H9 (cell line): ENCODE results near the gene MAGI3. TPM values are rescaled to one million over a fixed set of nuclear protein-coding genes. Genes with fewer than 3 reads are reported as not detected.

Source experiments
- DNase-seq: peaks from one replicate; pipeline ENCODE4 v3.0.0-alpha.2; 2017
- H2AFZ ChIP-seq: one replicate; pipeline ENCODE4 v1.6.1; 2013; ENCODE audit warnings: mild to moderate bottlenecking, low read length, control low read depth, moderate library complexity
- H2AK5ac ChIP-seq: 2 replicates; pipeline ENCODE4 v1.6.1; 2013; ENCODE audit warnings: low read length, control low read depth, mixed read lengths; ENCODE audit not compliant: insufficient read length
- H2BK120ac ChIP-seq: one replicate; pipeline ENCODE4 v1.6.1; 2013; ENCODE audit warnings: low read depth, mild to moderate bottlenecking, low read length, control low read depth, inconsistent platforms; ENCODE audit not compliant: poor library complexity, severe bottlenecking
- H2BK12ac ChIP-seq: 2 replicates; pipeline ENCODE4 v1.6.1; 2013; ENCODE audit warnings: low read length, control low read depth, mixed read lengths, low read depth; ENCODE audit not compliant: insufficient read length
- H2BK15ac ChIP-seq: 2 replicates; pipeline ENCODE4 v1.6.1; 2013; ENCODE audit warnings: low read depth, low read length, control low read depth
- H2BK20ac ChIP-seq: one replicate; pipeline ENCODE4 v1.6.1; 2013; ENCODE audit warnings: low read depth, mild to moderate bottlenecking, low read length, control low read depth, inconsistent platforms; ENCODE audit not compliant: poor library complexity, severe bottlenecking
- H2BK5ac ChIP-seq: 2 replicates; pipeline ENCODE4 v1.6.1; 2013; ENCODE audit warnings: low read length, control low read depth, mixed read lengths; ENCODE audit not compliant: insufficient read length
- H3K14ac ChIP-seq: 2 replicates; pipeline ENCODE4 v1.6.1; 2013; ENCODE audit warnings: low read length, control low read depth; ENCODE audit not compliant: insufficient read depth
- H3K18ac ChIP-seq: 2 replicates; pipeline ENCODE4 v1.6.1; 2013; ENCODE audit warnings: low read depth, mild to moderate bottlenecking, mixed read lengths, low read length, control low read depth; ENCODE audit not compliant: insufficient read length
- H3K23ac ChIP-seq: 2 replicates; pipeline ENCODE4 v1.6.1; 2013; ENCODE audit warnings: low read length, control low read depth, mixed read lengths, low read depth; ENCODE audit not compliant: insufficient read length
- H3K23me2 ChIP-seq: 2 replicates; pipeline ENCODE4 v1.6.1; 2013; ENCODE audit warnings: low read depth, mild to moderate bottlenecking, mixed read lengths, low read length, control low read depth; ENCODE audit not compliant: insufficient read length, poor library complexity, severe bottlenecking
- H3K27ac ChIP-seq: 2 replicates; pipeline ENCODE4 v1.5.1; 2013; ENCODE audit warnings: low read length, control low read depth, mixed read lengths, low read depth; ENCODE audit not compliant: insufficient read length
- H3K27me3 ChIP-seq: 2 replicates; pipeline ENCODE4 v1.6.1; 2013; ENCODE audit warnings: low read length, control low read depth, inconsistent platforms; ENCODE audit not compliant: insufficient read depth
- H3K4ac ChIP-seq: 2 replicates; pipeline ENCODE4 v1.6.1; 2013; ENCODE audit warnings: low read depth, mild to moderate bottlenecking, control low read depth, inconsistent platforms, low read length, moderate library complexity
- H3K4me1 ChIP-seq: 2 replicates; pipeline ENCODE4 v1.6.1; 2013; ENCODE audit warnings: low read length, control low read depth, inconsistent platforms; ENCODE audit not compliant: insufficient read depth
- H3K4me2 ChIP-seq: 2 replicates; pipeline ENCODE4 v1.6.1; 2013; ENCODE audit warnings: low read length, control low read depth, mixed read lengths; ENCODE audit not compliant: insufficient read length, insufficient read depth
- H3K56ac ChIP-seq: 2 replicates; pipeline ENCODE4 v1.6.1; 2013; ENCODE audit warnings: low read depth, mild to moderate bottlenecking, mixed read lengths, low read length, control low read depth; ENCODE audit not compliant: insufficient read length
- H3K79me1 ChIP-seq: 2 replicates; pipeline ENCODE4 v1.6.1; 2013; ENCODE audit warnings: low read depth, mild to moderate bottlenecking, moderate library complexity, low read length, control low read depth, inconsistent platforms; ENCODE audit not compliant: insufficient read depth, poor library complexity, severe bottlenecking
- H3K79me2 ChIP-seq: 2 replicates; pipeline ENCODE4 v1.6.1; 2013; ENCODE audit warnings: low read length, control low read depth, inconsistent platforms; ENCODE audit not compliant: insufficient read depth
- H3K9ac ChIP-seq: 2 replicates; pipeline ENCODE4 v1.6.1; 2013; ENCODE audit warnings: low read length, control low read depth, mixed read lengths; ENCODE audit not compliant: insufficient read length; ENCODE audit errors: extremely low read depth
- H3K9me3 ChIP-seq: one replicate; pipeline ENCODE4 v1.6.1; 2013; ENCODE audit warnings: low read depth, low read length, inconsistent platforms; ENCODE audit not compliant: control insufficient read depth
- H3T11ph ChIP-seq: one replicate; pipeline ENCODE4 v1.6.1; 2013; ENCODE audit warnings: mild to moderate bottlenecking, low read length, control low read depth, inconsistent platforms
- H4K20me1 ChIP-seq: one replicate; pipeline ENCODE4 v1.6.1; 2013; ENCODE audit not compliant: control insufficient read depth, insufficient read length, insufficient read depth
- H4K5ac ChIP-seq: 2 replicates; pipeline ENCODE4 v1.6.1; 2013; ENCODE audit warnings: low read depth, mild to moderate bottlenecking, mixed read lengths, low read length, control low read depth; ENCODE audit not compliant: insufficient read length
- H4K8ac ChIP-seq: replicated peaks from 2 replicates; pipeline ENCODE4 v1.6.1; 2013; ENCODE audit warnings: low read length, control low read depth, mixed read lengths, low read depth; ENCODE audit not compliant: insufficient read length
- H4K91ac ChIP-seq: 2 replicates; pipeline ENCODE4 v1.6.1; 2013; ENCODE audit warnings: low read depth, mild to moderate bottlenecking, moderate library complexity, mixed read lengths, low read length, control low read depth; ENCODE audit not compliant: insufficient read length
- H3K27ac Mint-ChIP-seq, 3 experiments: 2 replicates in 2 of 3; 3 replicates in 1 of 3; pipeline ENCODE4 v1.8.0; 2020 to 2021; ENCODE audit warnings: mixed read lengths in 3 of 3, mild to moderate bottlenecking in 1 of 3, moderate library complexity in 1 of 3
- H3K27me3 Mint-ChIP-seq: 2 replicates; pipeline ENCODE4 v1.8.0; 2021; ENCODE audit warnings: low read depth, mild to moderate bottlenecking, moderate library complexity, mixed read lengths
- H3K36me3 Mint-ChIP-seq, 3 experiments: 2 replicates in 2 of 3; 3 replicates in 1 of 3; pipeline ENCODE4 v1.8.0; 2020 to 2021; ENCODE audit warnings: low read depth in 3 of 3, mixed read lengths in 3 of 3; ENCODE audit not compliant: insufficient read depth in 1 of 3
- H3K4me1 Mint-ChIP-seq, 2 experiments: 2 replicates each; pipeline ENCODE4 v1.8.0; 2020; ENCODE audit warnings: mixed read lengths in 2 of 2
- H3K4me3 Mint-ChIP-seq, 2 experiments: 2 replicates in 1 of 2; 3 replicates in 1 of 2; pipeline ENCODE4 v1.8.0; 2020 to 2021; ENCODE audit warnings: mild to moderate bottlenecking in 2 of 2, mixed read lengths in 2 of 2, moderate library complexity in 1 of 2
- H3K9me3 Mint-ChIP-seq, 2 experiments: 2 replicates in 1 of 2; 3 replicates in 1 of 2; pipeline ENCODE4 v1.8.0; 2020; ENCODE audit warnings: mild to moderate bottlenecking in 2 of 2, mixed read lengths in 2 of 2, moderate library complexity in 1 of 2
- WGBS: extraction: QIAGEN DNeasy Blood & Tissue Kit; methylation state at CpG from one replicate; pipeline ENCODE4 v1.1.7; 2013; ENCODE audit warnings: missing lambda C conversion rate, low lambda C conversion rate, mixed read lengths; ENCODE audit not compliant: insufficient read length; ENCODE audit errors: extremely low coverage; 5-methylcytosine and 5-hydroxymethylcytosine counted together
- total RNA-seq: library from RNA; stranded (reverse); gene quantifications from 2 replicates; pipeline ENCODE4 v1.2.1, GENCODE V29; 2021
- TF ChIP-seq, protein P1 (sequence below): fragments of 200-600 bp; sonication (generic); conservative IDR thresholded peaks from 3 replicates; pipeline ENCODE4 v1.8.0; 2021; ENCODE audit warnings: antibody characterized with exemption, mild to moderate bottlenecking

MAGI3 gene
- total RNA-seq, 1 experiment from 2014 or later: 8.2 TPM

- no peaks in the 10 kb centered on the region for H3K79me1 ChIP-seq
- H3K4me2 ChIP-seq: no peak overlapping the region
- H3K9me3 ChIP-seq: no peaks in the 10 kb centered on the region
- Mint-ChIP-seq H3K4me3 (no peak overlapping the region), H3K4me1 (peaks cover 5 to 8% of the 10 kb centered on the region in 2 experiments; a peak in 3 of 4 replicates), H3K36me3 (peaks cover 0 to 5% (median 0%) of the 10 kb centered on the region in 3 experiments; a peak in 3 of 7 replicates), H3K9me3 (peaks cover 5 to 6% of the 10 kb centered on the region in 2 experiments; a peak in 4 of 5 replicates), H3K27ac (no peak overlapping the region; a peak in 1 of 7 replicates), H3K27me3 (no peaks in the 10 kb centered on the region)
- no peak overlapping the region for H2AK5ac ChIP-seq
- no peak overlapping the region for H3K27ac ChIP-seq
- DNase-seq: no peak
- H2BK5ac ChIP-seq: no peak overlapping the region
- no peaks in the 10 kb centered on the region for H4K20me1 ChIP-seq
- H3K4me1 ChIP-seq: no peaks in the 10 kb centered on the region; the same call in 1 of the 2 replicates
- no peak overlapping the region for H3K18ac ChIP-seq
- no peak overlapping the region for H2BK20ac ChIP-seq
- no peaks in the 10 kb centered on the region for H3K27me3 ChIP-seq
- H2AFZ ChIP-seq: no peak overlapping the region
- no peak overlapping the region for H3K4ac ChIP-seq
- no peaks in the 10 kb centered on the region for H3K79me2 ChIP-seq
- no peak overlapping the region for H2BK12ac ChIP-seq
- H3K14ac ChIP-seq: no peak overlapping the region
- no peak overlapping the region for H4K5ac ChIP-seq
- H3K23me2 ChIP-seq: no peaks in the 10 kb centered on the region
- H4K91ac ChIP-seq: no peak overlapping the region
- TF ChIP-seq, protein P1, sequence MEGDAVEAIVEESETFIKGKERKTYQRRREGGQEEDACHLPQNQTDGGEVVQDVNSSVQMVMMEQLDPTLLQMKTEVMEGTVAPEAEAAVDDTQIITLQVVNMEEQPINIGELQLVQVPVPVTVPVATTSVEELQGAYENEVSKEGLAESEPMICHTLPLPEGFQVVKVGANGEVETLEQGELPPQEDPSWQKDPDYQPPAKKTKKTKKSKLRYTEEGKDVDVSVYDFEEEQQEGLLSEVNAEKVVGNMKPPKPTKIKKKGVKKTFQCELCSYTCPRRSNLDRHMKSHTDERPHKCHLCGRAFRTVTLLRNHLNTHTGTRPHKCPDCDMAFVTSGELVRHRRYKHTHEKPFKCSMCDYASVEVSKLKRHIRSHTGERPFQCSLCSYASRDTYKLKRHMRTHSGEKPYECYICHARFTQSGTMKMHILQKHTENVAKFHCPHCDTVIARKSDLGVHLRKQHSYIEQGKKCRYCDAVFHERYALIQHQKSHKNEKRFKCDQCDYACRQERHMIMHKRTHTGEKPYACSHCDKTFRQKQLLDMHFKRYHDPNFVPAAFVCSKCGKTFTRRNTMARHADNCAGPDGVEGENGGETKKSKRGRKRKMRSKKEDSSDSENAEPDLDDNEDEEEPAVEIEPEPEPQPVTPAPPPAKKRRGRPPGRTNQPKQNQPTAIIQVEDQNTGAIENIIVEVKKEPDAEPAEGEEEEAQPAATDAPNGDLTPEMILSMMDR: no peak
- no peak overlapping the region for H3K9ac ChIP-seq
- no CpG with 5 or more reads among the region's 3 CpGs for WGBS
- H4K8ac ChIP-seq: no peak overlapping the region
- H2BK120ac ChIP-seq: no peak overlapping the region
- H3K23ac ChIP-seq: no peak overlapping the region
- no peak overlapping the region for H3T11ph ChIP-seq
- H2BK15ac ChIP-seq: no peak overlapping the region
- H3K56ac ChIP-seq: no peak overlapping the region
These were observed 141.0 kb downstream of the MAGI3 start for GRCh38 chr1:113531321-113531720.
